Lung (tissue), 12 donors: ENCODE measurements around the gene KRR1. TPM values are rescaled to one million over a fixed set of nuclear protein-coding genes. Genes with fewer than 3 reads are reported as not detected.

Experiments
- ATAC-seq: fragments of 200-7000 bp; cut with Tn5 transposase; one replicate; pipeline ENCODE4 v1.9.1; 2020; ENCODE audit warnings: moderate number of reproducible peaks; ENCODE audit not compliant: insufficient read depth, low FRiP score
- DNase-seq, 3 donors: peaks; one replicate each; pipeline ENCODE4 v3.0.0-alpha.2; 2013 to 2017
- H3K27ac ChIP-seq, 2 donors: one replicate each; pipeline ENCODE4 v1.5.1; 2013; ENCODE audit warnings: mild to moderate bottlenecking in 2 of 2, moderate library complexity in 2 of 2, control low read depth in 1 of 2, inconsistent platforms in 1 of 2, low read depth in 1 of 2, low read length in 1 of 2
- H3K27me3 ChIP-seq, 3 donors: one replicate each; pipeline ENCODE4 v1.5.1; 2013; ENCODE audit warnings: low read length in 2 of 3; ENCODE audit not compliant: control insufficient read depth in 3 of 3, insufficient read depth in 3 of 3
- H3K36me3 ChIP-seq, 4 donors: one replicate each; pipeline ENCODE4 v1.5.1; 2013; ENCODE audit warnings: low read length in 4 of 4, mild to moderate bottlenecking in 1 of 4, moderate library complexity in 1 of 4; ENCODE audit not compliant: control insufficient read depth in 4 of 4, insufficient read depth in 4 of 4
- H3K4me1 ChIP-seq, 5 donors: one replicate each; pipeline ENCODE4 v1.5.1; 2013; ENCODE audit warnings: low read length in 5 of 5, mild to moderate bottlenecking in 2 of 5, moderate library complexity in 1 of 5; ENCODE audit not compliant: control insufficient read depth in 5 of 5, insufficient read depth in 5 of 5
- H3K4me3 ChIP-seq: one replicate; pipeline ENCODE4 v1.5.1; 2013; ENCODE audit warnings: mild to moderate bottlenecking, control low read depth, moderate library complexity
- H3K9ac ChIP-seq, 2 donors: one replicate each; pipeline ENCODE4 v1.5.1; 2013; ENCODE audit warnings: low read length in 2 of 2, control low read depth in 1 of 2; ENCODE audit not compliant: insufficient read depth in 1 of 2
- H3K9me3 ChIP-seq, 4 donors: one replicate each; pipeline ENCODE4 v1.5.1; 2013; ENCODE audit warnings: low read length in 3 of 4, mild to moderate bottlenecking in 1 of 4, moderate library complexity in 1 of 4; ENCODE audit not compliant: control insufficient read depth in 4 of 4, insufficient read depth in 3 of 4
- CTCF ChIP-seq: IDR thresholded peaks from 2 replicates; pipeline ENCODE4 v1.5.1; 2012; ENCODE audit warnings: mild to moderate bottlenecking; ENCODE audit errors: control extremely low read depth, extremely low read depth
- WGBS, 2 donors: extraction: QIAGEN DNeasy Blood & Tissue Kit; methylation state at CpG; one replicate each; pipeline ENCODE4 v1.1.7; 2013; 5-methylcytosine and 5-hydroxymethylcytosine counted together
- polyA plus RNA-seq, 2 donors: library from polyadenylated mRNA; stranded (reverse); fragments of 200-250 nt; gene quantifications; one replicate each; pipeline ENCODE4 v1.2.1, GENCODE V29; 2013
- total RNA-seq, 2 donors: library from RNA; depleted of rRNA in 1 of 2; stranded (reverse); fragments of >200 nt in 1 of 2; gene quantifications; one replicate each; pipeline ENCODE4 v1.2.1, GENCODE V29; 2014 to 2021
- donor health status: control.
- donor health status: control.
- donor health status: Bipolar disorder and iron deficiency.
- donor health status: healthy.
- donor health status: DM: yes; HTN: yes; CAD: no.

The KRR1 gene
- total and polyA plus RNA-seq, 4 donors = 19.9 to 62.5 (median 29.9) TPM

GRCh38 chr12:75491169-75491568 is 20.2 kb downstream of the KRR1 start:
- H3K4me1 ChIP-seq = no peaks in the 10 kb centered on the region
- no peak overlapping the region for H3K4me3 ChIP-seq
- ATAC-seq = no peak
- no peak for TF ChIP-seq CTCF
- no peak overlapping the region for H3K27ac ChIP-seq
- WGBS, 2 donors = 88 to 89% methylated on average over 2 of the region's 2 CpGs
- H3K27me3 ChIP-seq = no peaks in the 10 kb centered on the region
- no peaks in the 10 kb centered on the region for H3K9me3 ChIP-seq
- no peak for DNase-seq
- no peak overlapping the region for H3K9ac ChIP-seq
- peaks cover 0 to 4% (median 2%) of the 10 kb centered on the region in 4 donors for H3K36me3 ChIP-seq

DNA sequence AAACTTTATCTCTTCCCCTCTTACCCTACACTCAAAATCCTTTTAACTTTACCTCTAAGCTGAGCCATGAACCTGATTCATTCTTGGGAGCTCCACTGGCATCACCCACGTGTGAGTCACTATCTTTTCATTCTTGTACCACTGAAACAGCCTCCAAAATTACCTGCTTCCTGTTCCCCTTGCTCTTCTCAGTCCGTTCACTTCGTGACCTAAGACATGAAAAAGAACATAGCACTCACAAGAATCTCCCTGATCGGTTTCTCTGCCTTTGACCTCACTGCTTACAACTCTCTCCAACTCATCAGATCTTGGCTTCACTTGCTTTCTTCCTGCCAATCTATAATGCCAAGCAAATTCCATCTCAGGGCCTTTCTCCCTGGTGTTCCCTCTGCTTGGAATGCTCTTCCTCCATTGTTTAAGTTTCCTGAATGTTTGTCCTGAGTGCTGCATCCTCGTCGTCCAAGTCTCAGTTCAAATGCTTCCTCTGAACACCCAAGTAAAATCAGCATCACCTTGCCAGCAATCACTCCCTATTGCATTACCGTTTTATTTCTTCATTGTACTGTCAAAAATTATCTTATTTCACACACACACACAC is 21.7 kb downstream of the KRR1 start:
- no peak overlapping the region for H3K27ac ChIP-seq
- peaks cover 0 to 3% (median under 1%) of the 10 kb centered on the region in 4 donors for H3K36me3 ChIP-seq
- no peaks in the 10 kb centered on the region for H3K9me3 ChIP-seq
- no peak for TF ChIP-seq CTCF
- DNase-seq (no peak), ATAC-seq (no peak)
- 53 to 65% methylated on average over 7 of the region's 7 CpGs for WGBS, 2 donors
- no peak overlapping the region for H3K9ac ChIP-seq
- no peaks in the 10 kb centered on the region for H3K4me1 ChIP-seq
- H3K4me3 ChIP-seq = no peak overlapping the region
- H3K27me3 ChIP-seq = no peaks in the 10 kb centered on the region

DNA sequence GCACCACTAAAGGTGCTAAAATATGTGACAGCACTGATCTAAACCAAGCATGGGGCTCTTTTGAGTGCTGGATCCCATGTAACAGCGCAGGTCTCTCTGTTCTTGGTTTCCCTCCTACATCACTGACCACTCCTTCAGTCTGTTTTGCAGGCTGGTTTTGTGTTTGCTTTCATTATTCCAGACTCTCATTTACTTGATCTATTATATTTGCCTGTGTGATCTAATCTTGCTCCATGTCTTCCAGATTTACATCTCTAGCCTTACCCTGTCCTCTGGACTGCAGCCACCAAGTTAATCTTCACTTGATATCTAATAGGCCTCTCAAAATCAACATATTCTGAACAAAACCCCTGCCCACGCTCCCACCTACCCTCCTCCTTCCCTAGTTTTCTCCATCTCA is 22.2 kb downstream of the KRR1 start:
- no peaks in the 10 kb centered on the region for H3K9me3 ChIP-seq
- 91 to 95% methylated on average over 2 of the region's 2 CpGs for WGBS, 2 donors
- DNase-seq (no peak), ATAC-seq (no peak)
- H3K27me3 ChIP-seq = no peaks in the 10 kb centered on the region
- H3K27ac ChIP-seq = no peak overlapping the region
- no peaks in the 10 kb centered on the region for H3K4me1 ChIP-seq
- TF ChIP-seq CTCF = no peak
- H3K9ac ChIP-seq = no peak overlapping the region
- no peak overlapping the region for H3K4me3 ChIP-seq
- H3K36me3 ChIP-seq = peaks cover 0 to 3% (median under 1%) of the 10 kb centered on the region in 4 donors

GRCh38 chr12:75488553-75488952 is 22.9 kb downstream of the KRR1 start:
- peaks cover 0 to 3% (median under 1%) of the 10 kb centered on the region in 4 donors for H3K36me3 ChIP-seq
- no peaks in the 10 kb centered on the region for H3K27me3 ChIP-seq
- no peak overlapping the region for H3K9ac ChIP-seq
- DNase-seq (peak in 1 of 3 donors; percentile 16), ATAC-seq (no peak)
- no peak overlapping the region for H3K4me3 ChIP-seq
- no peaks in the 10 kb centered on the region for H3K9me3 ChIP-seq
- H3K27ac ChIP-seq = no peak overlapping the region
- H3K4me1 ChIP-seq = no peaks in the 10 kb centered on the region
- TF ChIP-seq CTCF = no peak
